H9 (cell line): ENCODE data around the gene SEMA5A. TPM values are rescaled to one million over a fixed set of nuclear protein-coding genes. Genes with fewer than 3 reads are reported as not detected.

ENCODE experiments used
- DNase-seq: peaks from one replicate; pipeline ENCODE4 v3.0.0-alpha.2; 2017
- H2AFZ ChIP-seq: one replicate; pipeline ENCODE4 v1.6.1; 2013; ENCODE audit warnings: mild to moderate bottlenecking, low read length, control low read depth, moderate library complexity
- H2AK5ac ChIP-seq: 2 replicates; pipeline ENCODE4 v1.6.1; 2013; ENCODE audit warnings: low read length, control low read depth, mixed read lengths; ENCODE audit not compliant: insufficient read length
- H2BK120ac ChIP-seq: one replicate; pipeline ENCODE4 v1.6.1; 2013; ENCODE audit warnings: low read depth, mild to moderate bottlenecking, low read length, control low read depth, inconsistent platforms; ENCODE audit not compliant: poor library complexity, severe bottlenecking
- H2BK12ac ChIP-seq: 2 replicates; pipeline ENCODE4 v1.6.1; 2013; ENCODE audit warnings: low read length, control low read depth, mixed read lengths, low read depth; ENCODE audit not compliant: insufficient read length
- H2BK15ac ChIP-seq: 2 replicates; pipeline ENCODE4 v1.6.1; 2013; ENCODE audit warnings: low read depth, low read length, control low read depth
- H2BK20ac ChIP-seq: one replicate; pipeline ENCODE4 v1.6.1; 2013; ENCODE audit warnings: low read depth, mild to moderate bottlenecking, low read length, control low read depth, inconsistent platforms; ENCODE audit not compliant: poor library complexity, severe bottlenecking
- H2BK5ac ChIP-seq: 2 replicates; pipeline ENCODE4 v1.6.1; 2013; ENCODE audit warnings: low read length, control low read depth, mixed read lengths; ENCODE audit not compliant: insufficient read length
- H3K14ac ChIP-seq: 2 replicates; pipeline ENCODE4 v1.6.1; 2013; ENCODE audit warnings: low read length, control low read depth; ENCODE audit not compliant: insufficient read depth
- H3K18ac ChIP-seq: 2 replicates; pipeline ENCODE4 v1.6.1; 2013; ENCODE audit warnings: low read depth, mild to moderate bottlenecking, mixed read lengths, low read length, control low read depth; ENCODE audit not compliant: insufficient read length
- H3K23ac ChIP-seq: 2 replicates; pipeline ENCODE4 v1.6.1; 2013; ENCODE audit warnings: low read length, control low read depth, mixed read lengths, low read depth; ENCODE audit not compliant: insufficient read length
- H3K23me2 ChIP-seq: 2 replicates; pipeline ENCODE4 v1.6.1; 2013; ENCODE audit warnings: low read depth, mild to moderate bottlenecking, mixed read lengths, low read length, control low read depth; ENCODE audit not compliant: insufficient read length, poor library complexity, severe bottlenecking
- H3K27ac ChIP-seq: 2 replicates; pipeline ENCODE4 v1.5.1; 2013; ENCODE audit warnings: low read length, control low read depth, mixed read lengths, low read depth; ENCODE audit not compliant: insufficient read length
- H3K27me3 ChIP-seq: 2 replicates; pipeline ENCODE4 v1.6.1; 2013; ENCODE audit warnings: low read length, control low read depth, inconsistent platforms; ENCODE audit not compliant: insufficient read depth
- H3K4ac ChIP-seq: 2 replicates; pipeline ENCODE4 v1.6.1; 2013; ENCODE audit warnings: low read depth, mild to moderate bottlenecking, control low read depth, inconsistent platforms, low read length, moderate library complexity
- H3K4me1 ChIP-seq: 2 replicates; pipeline ENCODE4 v1.6.1; 2013; ENCODE audit warnings: low read length, control low read depth, inconsistent platforms; ENCODE audit not compliant: insufficient read depth
- H3K4me2 ChIP-seq: 2 replicates; pipeline ENCODE4 v1.6.1; 2013; ENCODE audit warnings: low read length, control low read depth, mixed read lengths; ENCODE audit not compliant: insufficient read length, insufficient read depth
- H3K56ac ChIP-seq: 2 replicates; pipeline ENCODE4 v1.6.1; 2013; ENCODE audit warnings: low read depth, mild to moderate bottlenecking, mixed read lengths, low read length, control low read depth; ENCODE audit not compliant: insufficient read length
- H3K79me1 ChIP-seq: 2 replicates; pipeline ENCODE4 v1.6.1; 2013; ENCODE audit warnings: low read depth, mild to moderate bottlenecking, moderate library complexity, low read length, control low read depth, inconsistent platforms; ENCODE audit not compliant: insufficient read depth, poor library complexity, severe bottlenecking
- H3K79me2 ChIP-seq: 2 replicates; pipeline ENCODE4 v1.6.1; 2013; ENCODE audit warnings: low read length, control low read depth, inconsistent platforms; ENCODE audit not compliant: insufficient read depth
- H3K9ac ChIP-seq: 2 replicates; pipeline ENCODE4 v1.6.1; 2013; ENCODE audit warnings: low read length, control low read depth, mixed read lengths; ENCODE audit not compliant: insufficient read length; ENCODE audit errors: extremely low read depth
- H3K9me3 ChIP-seq: one replicate; pipeline ENCODE4 v1.6.1; 2013; ENCODE audit warnings: low read depth, low read length, inconsistent platforms; ENCODE audit not compliant: control insufficient read depth
- H3T11ph ChIP-seq: one replicate; pipeline ENCODE4 v1.6.1; 2013; ENCODE audit warnings: mild to moderate bottlenecking, low read length, control low read depth, inconsistent platforms
- H4K20me1 ChIP-seq: one replicate; pipeline ENCODE4 v1.6.1; 2013; ENCODE audit not compliant: control insufficient read depth, insufficient read length, insufficient read depth
- H4K5ac ChIP-seq: 2 replicates; pipeline ENCODE4 v1.6.1; 2013; ENCODE audit warnings: low read depth, mild to moderate bottlenecking, mixed read lengths, low read length, control low read depth; ENCODE audit not compliant: insufficient read length
- H4K8ac ChIP-seq: replicated peaks from 2 replicates; pipeline ENCODE4 v1.6.1; 2013; ENCODE audit warnings: low read length, control low read depth, mixed read lengths, low read depth; ENCODE audit not compliant: insufficient read length
- H4K91ac ChIP-seq: 2 replicates; pipeline ENCODE4 v1.6.1; 2013; ENCODE audit warnings: low read depth, mild to moderate bottlenecking, moderate library complexity, mixed read lengths, low read length, control low read depth; ENCODE audit not compliant: insufficient read length
- H3K27ac Mint-ChIP-seq, 3 experiments: 2 replicates in 2 of 3; 3 replicates in 1 of 3; pipeline ENCODE4 v1.8.0; 2020 to 2021; ENCODE audit warnings: mixed read lengths in 3 of 3, mild to moderate bottlenecking in 1 of 3, moderate library complexity in 1 of 3
- H3K27me3 Mint-ChIP-seq: 2 replicates; pipeline ENCODE4 v1.8.0; 2021; ENCODE audit warnings: low read depth, mild to moderate bottlenecking, moderate library complexity, mixed read lengths
- H3K36me3 Mint-ChIP-seq, 3 experiments: 2 replicates in 2 of 3; 3 replicates in 1 of 3; pipeline ENCODE4 v1.8.0; 2020 to 2021; ENCODE audit warnings: low read depth in 3 of 3, mixed read lengths in 3 of 3; ENCODE audit not compliant: insufficient read depth in 1 of 3
- H3K4me1 Mint-ChIP-seq, 2 experiments: 2 replicates each; pipeline ENCODE4 v1.8.0; 2020; ENCODE audit warnings: mixed read lengths in 2 of 2
- H3K4me3 Mint-ChIP-seq, 2 experiments: 2 replicates in 1 of 2; 3 replicates in 1 of 2; pipeline ENCODE4 v1.8.0; 2020 to 2021; ENCODE audit warnings: mild to moderate bottlenecking in 2 of 2, mixed read lengths in 2 of 2, moderate library complexity in 1 of 2
- H3K9me3 Mint-ChIP-seq, 2 experiments: 2 replicates in 1 of 2; 3 replicates in 1 of 2; pipeline ENCODE4 v1.8.0; 2020; ENCODE audit warnings: mild to moderate bottlenecking in 2 of 2, mixed read lengths in 2 of 2, moderate library complexity in 1 of 2
- CTCF ChIP-seq: fragments of 200-600 bp; sonication (generic); conservative IDR thresholded peaks from 3 replicates; pipeline ENCODE4 v1.8.0; 2021; ENCODE audit warnings: antibody characterized with exemption, mild to moderate bottlenecking
- total RNA-seq: library from RNA; stranded (reverse); gene quantifications from 2 replicates; pipeline ENCODE4 v1.2.1, GENCODE V29; 2021

SEMA5A gene
- total RNA-seq, 1 experiment from 2014 or later: 4.3 TPM

- Histone ChIP-seq H3K23me2 (no peaks in the 10 kb centered on the region), H4K8ac (no peak overlapping the region), H3K14ac (no peak overlapping the region), H3K4me2 (no peak overlapping the region), H3K56ac (no peak overlapping the region), H2BK12ac (no peak overlapping the region), H3K18ac (no peak overlapping the region), H3K27me3 (no peaks in the 10 kb centered on the region), H4K91ac (no peak overlapping the region), H3T11ph (no peak overlapping the region), H2AFZ (no peak overlapping the region), H2AK5ac (no peak overlapping the region), H3K79me2 (no peaks in the 10 kb centered on the region), H3K23ac (no peak overlapping the region), H4K5ac (no peak overlapping the region), H3K27ac (no peak overlapping the region), H3K9me3 (no peaks in the 10 kb centered on the region), H3K9ac (no peak overlapping the region), H3K4ac (no peak overlapping the region), H3K4me1 (no peaks in the 10 kb centered on the region), H2BK5ac (no peak overlapping the region), H2BK20ac (no peak overlapping the region), H2BK15ac (no peak overlapping the region), H3K79me1 (no peaks in the 10 kb centered on the region), H2BK120ac (no peak overlapping the region), H4K20me1 (no peaks in the 10 kb centered on the region)
- H3K9me3 Mint-ChIP-seq: no peaks in the 10 kb centered on the region
- H3K4me3 Mint-ChIP-seq: no peak overlapping the region
- no peak overlapping the region for H3K27ac Mint-ChIP-seq
- no peaks in the 10 kb centered on the region for H3K4me1 Mint-ChIP-seq
- no peak for DNase-seq
- H3K27me3 Mint-ChIP-seq: no peaks in the 10 kb centered on the region
- H3K36me3 Mint-ChIP-seq: no peaks in the 10 kb centered on the region
- TF ChIP-seq CTCF: no peak
Measured at GRCh38 chr5:9425710-9426109, 120.2 kb downstream of the SEMA5A start.
